ENCODE data around the gene FBXO38.

The FBXO38 gene

GRCh38 chr5:148385094-148385493, 1.3 kb downstream of the FBXO38 start:
- no peak for DNase-seq (ENCODE audit: low read depth in 4 of 4, low spot score in 1 of 4)

GRCh38 chr5:148386041-148386440, 2.3 kb downstream of the FBXO38 start:
- no peak for DNase-seq (ENCODE audit: low read depth in 4 of 4, low spot score in 1 of 4)

- no peak for DNase-seq (ENCODE audit: low read depth in 4 of 4, low spot score in 1 of 4)
Observed at GRCh38 chr5:148387325-148387724, 3.6 kb downstream of the FBXO38 start.

DNA sequence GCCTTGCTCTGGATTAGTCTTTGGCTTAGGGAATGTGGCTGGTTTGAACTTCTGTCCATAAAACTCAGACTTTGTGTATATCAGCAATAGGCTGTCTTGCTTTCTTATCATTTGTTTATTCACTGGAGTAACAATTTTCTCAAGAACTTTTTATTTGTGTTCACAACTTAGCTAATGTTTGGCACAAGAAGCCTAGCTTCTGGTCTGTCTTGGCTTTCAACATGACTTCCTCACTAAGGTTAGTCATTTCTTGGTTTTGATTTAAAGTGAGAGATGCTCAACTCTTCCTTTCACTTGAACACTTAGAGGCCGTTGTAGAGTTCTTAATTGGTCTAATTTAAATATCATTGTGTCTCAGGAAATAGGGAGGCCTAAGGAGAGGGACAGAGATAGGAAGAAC, 4.9 kb downstream of the FBXO38 start:
- DNase-seq (ENCODE audit: low read depth in 4 of 4, low spot score in 1 of 4) = no peak

DNA sequence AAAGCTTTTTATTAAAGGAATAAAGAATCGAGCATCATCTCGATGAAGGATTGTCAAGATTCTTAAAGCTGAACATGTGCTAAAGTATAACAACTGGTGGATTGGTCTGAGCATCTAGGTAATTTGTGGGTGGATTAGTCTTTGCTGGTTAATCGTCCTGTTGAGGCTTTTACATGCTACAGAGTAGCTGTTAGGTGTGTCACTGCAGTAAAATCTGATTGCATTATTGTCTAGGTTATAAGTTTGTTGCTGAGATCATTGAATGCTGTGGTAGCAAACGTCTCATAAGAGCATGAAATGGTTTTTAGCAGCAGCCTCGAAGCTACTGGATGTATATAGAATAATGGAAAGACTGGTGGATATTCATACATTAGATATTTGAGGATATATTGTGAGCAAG, 7.2 kb downstream of the FBXO38 start:
- no peak for DNase-seq (ENCODE audit: low read depth in 4 of 4, low spot score in 1 of 4)

DNA sequence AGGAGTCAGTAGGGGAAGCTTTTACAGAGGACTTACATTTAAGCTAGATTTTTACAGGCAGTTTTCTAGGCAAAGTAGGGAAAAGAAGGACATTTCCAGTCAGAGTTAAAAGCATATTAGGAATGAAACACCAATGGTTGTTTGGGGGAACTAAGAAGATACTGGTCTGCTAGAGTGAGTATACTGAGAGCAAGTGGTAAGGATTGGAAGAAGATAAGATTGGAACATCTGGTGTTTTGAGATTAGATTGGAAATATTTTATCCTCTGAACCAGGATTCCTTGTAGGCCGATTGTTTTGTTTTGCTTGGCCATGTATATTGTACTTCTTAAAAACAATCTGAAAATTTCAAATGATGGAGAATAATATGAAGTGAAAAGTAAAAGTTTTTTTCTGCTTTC, 7.7 kb downstream of the FBXO38 start:
- no peak for DNase-seq (ENCODE audit: low read depth in 4 of 4, low spot score in 1 of 4)

GRCh38 chr5:148393390-148393741, 9.6 kb downstream of the FBXO38 start:
- no peak for DNase-seq (ENCODE audit: low read depth in 4 of 4, low spot score in 1 of 4)

- DNase-seq (ENCODE audit: low read depth in 4 of 4, low spot score in 1 of 4) = no peak
Observed at GRCh38 chr5:148394587-148395019, 10.8 kb downstream of the FBXO38 start.

- DNase-seq (ENCODE audit: low read depth in 4 of 4, low spot score in 1 of 4) = no peak
Observed at GRCh38 chr5:148395031-148395430, 11.3 kb downstream of the FBXO38 start.

GRCh38 chr5:148397968-148398595, 14.3 kb downstream of the FBXO38 start:
- DNase-seq (ENCODE audit: low read depth in 4 of 4, low spot score in 1 of 4) = no peak

- DNase-seq (ENCODE audit: low read depth in 4 of 4, low spot score in 1 of 4) = no peak
Observed at GRCh38 chr5:148398698-148399121, 15.0 kb downstream of the FBXO38 start.

DNA sequence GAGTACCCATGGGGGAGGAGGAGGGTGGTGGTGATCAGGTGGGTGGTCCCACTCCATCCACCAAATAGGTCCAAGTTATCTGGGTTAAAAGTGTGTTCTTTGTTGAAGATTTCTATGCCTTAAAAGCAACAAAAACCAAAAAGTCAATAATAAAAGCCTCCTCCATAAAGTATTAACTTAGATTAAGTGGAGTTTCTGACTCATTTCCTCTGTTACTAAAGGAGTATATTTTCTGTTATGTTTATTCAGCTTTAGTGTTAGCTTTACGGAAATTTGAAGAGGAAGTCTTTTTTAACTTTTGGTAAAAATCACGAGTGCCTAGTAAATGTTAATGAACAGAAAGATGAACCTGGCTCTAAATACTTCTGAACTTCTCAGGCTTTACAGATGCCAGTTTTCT, 17.8 kb downstream of the FBXO38 start:
- no peak for DNase-seq (ENCODE audit: low read depth in 4 of 4, low spot score in 1 of 4)

DNA sequence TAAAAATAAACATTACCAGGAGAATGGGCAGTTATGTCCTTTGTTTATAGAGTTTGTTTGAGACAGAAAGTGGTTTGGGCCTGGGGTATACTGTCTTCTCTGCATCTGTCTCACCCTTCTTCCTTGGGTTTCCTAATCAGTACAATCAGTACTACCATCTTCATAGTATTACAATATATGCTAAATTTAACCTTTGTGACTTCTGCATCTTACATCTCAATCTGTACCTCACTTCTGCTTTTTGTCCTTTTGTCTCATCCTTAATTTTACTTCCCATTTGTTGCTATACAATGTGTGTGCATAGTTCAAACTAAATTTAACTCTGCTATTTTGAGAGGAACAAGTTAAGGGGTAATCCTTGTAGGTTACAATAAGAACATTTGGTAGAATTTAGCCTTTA, 19.6 kb downstream of the FBXO38 start:
- DNase-seq (ENCODE audit: low read depth in 4 of 4, low spot score in 1 of 4) = no peak

DNA sequence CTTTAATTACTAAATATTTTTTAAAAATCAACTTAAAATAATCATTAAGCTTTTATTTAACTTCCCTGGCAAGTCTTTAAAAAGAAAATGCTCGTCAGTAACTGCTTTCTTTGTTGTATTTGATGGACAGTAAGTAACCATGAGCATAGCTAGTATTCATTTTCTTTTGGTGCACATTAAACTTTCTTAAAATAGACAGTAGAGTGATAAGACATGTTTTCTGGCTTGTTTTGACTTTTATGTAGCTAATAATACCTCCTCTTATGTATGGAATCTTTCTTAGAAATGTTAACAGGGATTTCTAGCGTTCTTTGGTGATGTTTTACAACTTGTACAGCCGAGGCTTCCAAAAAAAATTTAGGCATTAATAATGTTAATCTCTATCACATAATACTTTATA, 22.6 kb downstream of the FBXO38 start:
- DNase-seq (ENCODE audit: low read depth in 4 of 4, low spot score in 1 of 4) = no peak

- DNase-seq (ENCODE audit: low read depth in 4 of 4, low spot score in 1 of 4) = no peak
Observed at GRCh38 chr5:148408092-148408491, 24.3 kb downstream of the FBXO38 start.

DNA sequence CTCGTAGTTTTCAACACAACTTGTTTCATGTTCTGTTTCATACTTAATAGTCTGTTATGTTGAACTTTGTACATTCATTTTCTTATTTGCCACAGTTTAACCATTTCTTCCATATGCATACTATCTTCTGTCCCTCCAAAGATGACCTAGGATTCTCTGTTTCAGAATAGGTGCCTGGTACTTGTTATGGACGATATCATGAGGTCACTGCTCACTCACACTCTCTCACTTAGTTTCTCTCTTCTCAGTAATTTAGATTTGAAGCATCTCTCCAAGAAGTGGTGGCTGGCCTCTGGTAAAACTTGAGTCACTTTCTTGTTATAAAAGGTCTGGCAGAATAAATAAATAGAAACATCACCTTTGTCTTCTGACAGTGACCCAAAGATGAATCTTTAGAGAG, 28.4 kb downstream of the FBXO38 start:
- DNase-seq (ENCODE audit: low read depth in 4 of 4, low spot score in 1 of 4) = no peak

DNA sequence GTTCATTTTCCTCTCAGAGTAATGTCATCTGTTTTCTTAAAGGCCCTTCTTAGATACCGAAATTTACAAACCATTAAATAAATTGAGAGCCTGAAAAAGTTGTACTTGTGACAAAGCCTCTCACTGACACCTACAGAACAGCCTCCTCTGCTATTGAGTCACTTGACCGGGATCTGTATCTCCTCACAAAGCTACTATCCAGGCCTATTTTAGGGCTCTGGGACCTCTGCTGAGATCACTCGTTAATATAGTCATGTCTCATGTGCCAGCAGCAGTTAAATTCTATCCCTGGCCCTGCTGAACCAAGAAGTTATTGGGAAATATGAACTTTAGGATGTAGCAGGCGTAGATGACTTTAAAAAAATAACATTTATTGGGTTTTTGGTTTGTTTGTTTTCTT, 31.1 kb downstream of the FBXO38 start:
- no peak for DNase-seq (ENCODE audit: low read depth in 4 of 4, low spot score in 1 of 4)

DNA sequence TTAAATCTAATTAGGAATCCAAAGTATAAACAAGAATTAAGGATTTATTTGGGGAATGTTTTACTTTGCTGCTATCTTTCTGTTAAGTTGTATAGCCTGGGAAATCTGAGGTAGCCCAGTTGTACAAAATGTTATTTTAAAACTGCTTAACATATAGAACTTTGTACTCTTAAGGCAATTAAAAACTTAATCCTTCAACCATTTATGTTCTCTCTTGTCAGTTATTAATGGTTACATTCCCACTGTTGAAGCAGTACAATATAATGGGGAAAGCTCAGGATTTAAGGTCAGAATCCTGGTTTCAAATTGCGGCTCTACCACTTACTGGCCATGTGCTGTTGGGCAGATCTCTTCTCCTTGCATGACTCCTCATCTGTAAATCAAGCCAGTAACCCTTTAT, 32.7 kb downstream of the FBXO38 start:
- no peak for DNase-seq (ENCODE audit: low read depth in 4 of 4, low spot score in 1 of 4)

GRCh38 chr5:148416921-148417320, 33.2 kb downstream of the FBXO38 start:
- DNase-seq (ENCODE audit: low read depth in 4 of 4, low spot score in 1 of 4) = no peak

DNA sequence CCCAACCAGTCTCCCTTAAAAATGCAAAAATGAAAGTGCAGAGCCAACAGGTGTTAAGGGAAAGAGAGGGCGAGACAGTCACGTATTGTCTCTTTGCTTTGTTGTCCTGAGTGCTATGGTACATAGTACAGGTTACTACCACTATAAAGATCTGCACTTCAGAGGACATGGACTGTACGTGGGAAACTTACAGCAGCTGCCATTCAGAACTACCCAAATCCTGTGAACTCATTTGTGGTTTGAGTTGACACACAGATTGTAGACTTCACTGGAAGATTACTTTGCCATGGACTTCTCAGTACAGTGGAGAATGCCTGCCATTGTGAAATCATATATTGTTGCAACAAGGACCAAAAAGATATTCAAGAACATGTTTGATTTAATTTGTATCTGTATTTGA, 34.8 kb downstream of the FBXO38 start:
- no peak for DNase-seq (ENCODE audit: low read depth in 4 of 4, low spot score in 1 of 4)

DNA sequence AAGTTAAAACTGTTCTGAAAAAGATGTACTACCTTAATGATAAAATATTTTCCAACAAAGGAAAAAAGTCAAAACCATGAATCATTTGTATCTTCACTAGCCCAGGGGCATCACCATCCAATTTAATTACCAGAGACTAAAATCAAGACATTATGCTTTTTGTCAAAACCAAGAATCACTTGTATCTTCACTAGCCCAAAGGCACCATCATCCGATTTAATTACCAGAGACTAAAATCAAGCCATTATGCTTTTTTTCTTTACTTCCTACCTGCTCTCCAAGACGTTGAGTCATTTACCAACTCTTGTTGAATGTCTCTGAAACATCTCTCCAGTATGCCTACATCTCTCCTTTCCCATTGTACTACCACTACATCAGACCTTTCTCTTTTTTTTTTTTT, 37.9 kb downstream of the FBXO38 start:
- DNase-seq (ENCODE audit: low read depth in 4 of 4, low spot score in 1 of 4) = no peak

GRCh38 chr5:148425808-148426207, 42.0 kb downstream of the FBXO38 start:
- no peak for DNase-seq (ENCODE audit: low read depth in 4 of 4, low spot score in 1 of 4)

DNA sequence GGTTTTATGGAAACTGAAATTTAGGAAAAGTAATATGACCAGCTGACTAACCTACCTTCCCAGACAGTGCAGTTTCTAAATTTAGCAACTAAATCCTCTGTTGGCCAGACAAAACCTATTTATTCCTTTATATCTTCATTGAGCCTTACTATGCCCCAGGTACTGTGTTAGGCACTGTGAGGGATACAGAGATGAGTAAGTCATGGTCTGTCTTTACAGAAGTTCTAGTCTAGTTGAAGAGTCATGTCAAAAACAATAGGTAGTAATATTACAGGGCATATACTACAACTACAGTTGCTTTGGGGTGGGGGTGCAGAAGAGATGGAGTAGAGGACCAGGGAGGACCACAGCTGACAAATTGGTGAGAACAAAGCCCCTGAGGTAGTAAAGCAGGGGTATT, 42.8 kb downstream of the FBXO38 start:
- DNase-seq (ENCODE audit: low read depth in 4 of 4, low spot score in 1 of 4) = no peak
